A172 (cell line): ENCODE results near the gene BHLHE40. TPM values are rescaled to one million over a fixed set of nuclear protein-coding genes. Genes with fewer than 3 reads are reported as not detected.

Experiments used
- DNase-seq: peaks from one replicate; pipeline ENCODE4 v3.0.0-alpha.2; 2015; ENCODE audit warnings: low spot score
- total RNA-seq: library from RNA; depleted of rRNA; stranded (reverse); fragments of >200 nt; shearing (Covaris generic); gene quantifications from 2 replicates; pipeline ENCODE4 v1.2.3, GENCODE V29; 2014; rRNA removed

The BHLHE40 gene
- total RNA-seq, 1 experiment from 2014 or later = 91.4 TPM

- peak; percentile 81 for DNase-seq
These were observed 40.4 kb downstream of the BHLHE40 start for GRCh38 chr3:5019411-5020241.

- no peak for DNase-seq
These were observed 41.0 kb downstream of the BHLHE40 start for GRCh38 chr3:5020242-5020722.

GRCh38 chr3:5021116-5022092, 42.2 kb downstream of the BHLHE40 start:
- DNase-seq = peak; percentile 94

GRCh38 chr3:5022187-5022965, 43.1 kb downstream of the BHLHE40 start:
- peak; percentile 44 for DNase-seq

GRCh38 chr3:5022966-5023776, 43.9 kb downstream of the BHLHE40 start:
- peak; percentile 100 for DNase-seq

GRCh38 chr3:5023777-5024346, 44.6 kb downstream of the BHLHE40 start:
- no peak for DNase-seq

GRCh38 chr3:5026046-5026362, 46.8 kb downstream of the BHLHE40 start:
- DNase-seq = no peak

GRCh38 chr3:5029715-5030114, 50.5 kb downstream of the BHLHE40 start:
- no peak for DNase-seq

GRCh38 chr3:5030152-5030551, 50.9 kb downstream of the BHLHE40 start:
- no peak for DNase-seq

- no peak for DNase-seq
These were observed 53.6 kb downstream of the BHLHE40 start for GRCh38 chr3:5032844-5033243.

Other genes starting within 250 kb of the BHLHE40 start
- gene ARL8B, start 142.9 kb downstream of the BHLHE40 start, total RNA-seq = 72.2 and 72.5 TPM in 2 replicates
- gene EDEM1, start 208.3 kb downstream of the BHLHE40 start, total RNA-seq = 23.4 and 25.9 TPM in 2 replicates